ENCODE results near the gene KIAA0586. TPM values are rescaled to one million over a fixed set of nuclear protein-coding genes. Genes with fewer than 3 reads are reported as not detected.

The KIAA0586 gene
- total and polyA plus RNA-seq, 2 of the 13 experiments (the other 11 are each of a cell fraction or from before 2014, with no cell fraction given): 12.6 to 25.2 TPM

- no peak for FAIRE-seq
- Histone ChIP-seq H2AFZ (ENCODE audit: low read length) (no peak overlapping the region), H4K20me1 (ENCODE audit: insufficient read depth, low read length) (no peaks in the 10 kb centered on the region), H3K27ac (ENCODE audit: extremely low read length, insufficient read depth, low read length) (no peak overlapping the region), H3K27me3 (ENCODE audit: control insufficient read depth in 1 of 2, insufficient read depth in 2 of 2, low read length in 2 of 2) (no peaks in the 10 kb centered on the region; a peak in 1 of 5 replicates), H3K4me2 (ENCODE audit: low read depth, low read length) (no peak overlapping the region), H3K79me2 (ENCODE audit: insufficient read depth, low read length) (no peaks in the 10 kb centered on the region), H3K4me3 (replicated peaks in 1 of 3; ENCODE audit: insufficient read depth in 1 of 3, low read depth in 2 of 3, low read length in 3 of 3) (no peak overlapping the region), H3K36me3 (replicated peaks in 1 of 2; ENCODE audit: control insufficient read depth in 1 of 2, insufficient read depth in 2 of 2, low read length in 2 of 2) (no peaks in the 10 kb centered on the region; a peak in 1 of 5 replicates), H3K4me1 (ENCODE audit: insufficient read depth, low read length) (peaks cover 21% of the 10 kb centered on the region), H3K9ac (ENCODE audit: insufficient read depth, low read depth, low read length) (no peak overlapping the region), H3K9me3 (ENCODE audit: low read length) (no peaks in the 10 kb centered on the region)
- intact Hi-C loops (cut with micrococcal nuclease; ENCODE audit: unreplicated experiment): no loop called here
- TF ChIP-seq CEBPB (IDR thresholded peaks at IDR 0.05; ENCODE audit: borderline replicate concordance, low read depth, low read length): peak; percentile 71
- no peak for TF ChIP-seq AGO1 (IDR thresholded peaks at IDR 0.05; ENCODE audit: low read depth, low read length, poor library complexity, severe bottlenecking)
- TF ChIP-seq CEBPG (CRISPR knock-in tag; IDR thresholded peaks at IDR 0.05): peak; percentile 45; the same call in 1 of the 2 replicates
- TF ChIP-seq ZEB1 (IDR thresholded peaks at IDR 0.05; ENCODE audit: insufficient replicate concordance, low read depth): no peak
- POLR2A ChIA-PET: no interaction called here
- no peak for DNase-seq (ENCODE audit: low spot score)
- no peak for ATAC-seq
- WGBS (ENCODE audit: low lambda C conversion rate): 68% methylated on average over 3 of the region's 3 CpGs
- CTCF ChIA-PET (ENCODE audit: low intra/inter-chr PET ratio, low total read pairs): no interaction called here
- no TSS peak for BruUV-seq (replicated peaks)
- in situ Hi-C loops (cut with HindIII; ENCODE audit: extremely low pct_ligation_motif_present, low pct_unique_long_range_greater_than_20kb): no loop called here
These were observed 28.6 kb upstream of the KIAA0586 start for GRCh38 chr14:58398895-58399294.

DNA sequence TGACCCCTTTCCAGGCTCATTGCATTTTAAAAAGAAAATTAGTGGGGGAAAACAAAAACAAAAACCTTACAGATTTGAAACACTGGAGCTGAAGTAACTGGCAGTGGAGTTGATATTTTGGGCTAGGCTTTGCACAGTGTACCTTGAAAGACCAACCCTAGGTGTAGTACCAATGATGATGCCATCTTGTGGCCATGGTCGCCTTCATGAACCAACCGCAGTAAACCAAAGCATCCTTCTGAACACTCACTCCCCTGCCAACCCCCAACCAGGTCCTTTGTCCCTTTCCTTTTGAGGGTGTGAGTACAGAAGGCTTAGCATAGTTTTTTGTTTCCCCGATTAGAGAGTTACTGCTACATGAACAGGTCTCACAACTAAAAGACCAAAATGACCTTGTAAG lies 25.9 kb upstream of the KIAA0586 start:
- no peaks in the 10 kb centered on the region; a peak in 1 of 5 replicates for H3K27me3 ChIP-seq (ENCODE audit: control insufficient read depth in 1 of 2, insufficient read depth in 2 of 2, low read length in 2 of 2)
- ChIA-PET CTCF (ENCODE audit: low intra/inter-chr PET ratio, low total read pairs) (no interaction called here), POLR2A (no interaction called here)
- H3K27ac ChIP-seq (ENCODE audit: extremely low read length, insufficient read depth, low read length): no peak overlapping the region
- H3K4me2 ChIP-seq (ENCODE audit: low read depth, low read length): no peak overlapping the region
- ATAC-seq: peak; percentile 66; the same call in 2 of the 3 replicates
- no peaks in the 10 kb centered on the region for H4K20me1 ChIP-seq (ENCODE audit: insufficient read depth, low read length)
- BruUV-seq (replicated peaks): no TSS peak
- no peaks in the 10 kb centered on the region for H3K79me2 ChIP-seq (ENCODE audit: insufficient read depth, low read length)
- intact Hi-C loops (cut with micrococcal nuclease; ENCODE audit: unreplicated experiment): no loop called here
- in situ Hi-C loops (cut with HindIII; ENCODE audit: extremely low pct_ligation_motif_present, low pct_unique_long_range_greater_than_20kb): no loop called here
- peaks cover 6% of the 10 kb centered on the region for H3K4me1 ChIP-seq (ENCODE audit: insufficient read depth, low read length)
- DNase-seq (ENCODE audit: low spot score): no peak
- no peak for TF ChIP-seq ZNF775 (CRISPR knock-in tag; IDR thresholded peaks at IDR 0.05; ENCODE audit: borderline replicate concordance)
- no peak for TF ChIP-seq ZBED4 (CRISPR knock-in tag; IDR thresholded peaks at IDR 0.05; ENCODE audit: borderline replicate concordance)
- peak; percentile 37 for TF ChIP-seq CTCF (CRISPR knock-in tag; IDR thresholded peaks at IDR 0.05)
- no peaks in the 10 kb centered on the region; a peak in 1 of 5 replicates for H3K36me3 ChIP-seq (replicated peaks in 1 of 2; ENCODE audit: control insufficient read depth in 1 of 2, insufficient read depth in 2 of 2, low read length in 2 of 2)
- FAIRE-seq: no peak
- no peaks in the 10 kb centered on the region for H3K9me3 ChIP-seq (ENCODE audit: low read length)
- H2AFZ ChIP-seq (ENCODE audit: low read length): no peak overlapping the region
- WGBS (ENCODE audit: low lambda C conversion rate): 84% methylated on average over 3 of the region's 3 CpGs
- no peak overlapping the region for H3K4me3 ChIP-seq (replicated peaks in 1 of 3; ENCODE audit: insufficient read depth in 1 of 3, low read depth in 2 of 3, low read length in 3 of 3)
- no peak overlapping the region for H3K9ac ChIP-seq (ENCODE audit: insufficient read depth, low read depth, low read length)

Data from HepG2 (cell line).